ENCODE measurements around the gene UQCRQ. TPM values are rescaled to one million over a fixed set of nuclear protein-coding genes. Genes with fewer than 3 reads are reported as not detected.
A peak's percentile ranks its signal among the peaks of the same experiment; 100 is the strongest.

The UQCRQ gene
- total RNA-seq, 1 donor from 2014 or later = 387 TPM

DNA sequence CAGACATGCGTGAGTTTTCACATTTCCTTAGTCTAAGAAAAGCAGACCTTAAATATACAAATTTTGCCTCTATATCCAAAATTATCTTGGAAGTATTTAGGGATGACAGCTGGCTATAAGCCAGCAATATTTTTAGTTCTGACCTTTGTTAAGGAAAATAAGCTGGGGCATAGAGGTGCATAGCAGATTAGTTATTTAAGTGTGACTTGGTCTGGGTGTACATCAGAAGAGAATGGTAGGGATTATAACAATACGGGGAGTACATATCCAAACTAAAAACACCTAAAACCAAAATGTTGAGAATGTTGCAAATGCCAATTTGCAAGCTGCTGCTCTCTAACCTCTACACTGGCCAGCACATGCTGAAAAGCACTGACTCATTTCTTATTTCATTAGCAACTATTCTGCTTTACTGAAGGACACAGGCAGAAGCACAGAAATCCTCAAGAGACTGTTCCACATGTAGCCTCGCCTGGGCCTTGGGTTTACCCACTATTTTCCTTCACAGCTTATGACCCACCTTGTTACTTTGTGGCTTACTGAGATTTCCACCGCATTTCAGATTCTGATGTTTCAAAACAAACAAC, 29.4 kb downstream of the UQCRQ start:
- Mint-ChIP-seq H3K36me3 (ENCODE audit: unreplicated experiment) (peaks cover 58% of the 10 kb centered on the region), H3K9me3 (ENCODE audit: unreplicated experiment) (no peaks in the 10 kb centered on the region), H3K4me1 (ENCODE audit: unreplicated experiment) (no peaks in the 10 kb centered on the region), H3K4me3 (ENCODE audit: unreplicated experiment) (no peak overlapping the region), H3K27ac (ENCODE audit: unreplicated experiment) (peak overlapping the region; percentile 12), H3K27me3 (ENCODE audit: unreplicated experiment) (no peaks in the 10 kb centered on the region)
- TF ChIP-seq, protein P1, sequence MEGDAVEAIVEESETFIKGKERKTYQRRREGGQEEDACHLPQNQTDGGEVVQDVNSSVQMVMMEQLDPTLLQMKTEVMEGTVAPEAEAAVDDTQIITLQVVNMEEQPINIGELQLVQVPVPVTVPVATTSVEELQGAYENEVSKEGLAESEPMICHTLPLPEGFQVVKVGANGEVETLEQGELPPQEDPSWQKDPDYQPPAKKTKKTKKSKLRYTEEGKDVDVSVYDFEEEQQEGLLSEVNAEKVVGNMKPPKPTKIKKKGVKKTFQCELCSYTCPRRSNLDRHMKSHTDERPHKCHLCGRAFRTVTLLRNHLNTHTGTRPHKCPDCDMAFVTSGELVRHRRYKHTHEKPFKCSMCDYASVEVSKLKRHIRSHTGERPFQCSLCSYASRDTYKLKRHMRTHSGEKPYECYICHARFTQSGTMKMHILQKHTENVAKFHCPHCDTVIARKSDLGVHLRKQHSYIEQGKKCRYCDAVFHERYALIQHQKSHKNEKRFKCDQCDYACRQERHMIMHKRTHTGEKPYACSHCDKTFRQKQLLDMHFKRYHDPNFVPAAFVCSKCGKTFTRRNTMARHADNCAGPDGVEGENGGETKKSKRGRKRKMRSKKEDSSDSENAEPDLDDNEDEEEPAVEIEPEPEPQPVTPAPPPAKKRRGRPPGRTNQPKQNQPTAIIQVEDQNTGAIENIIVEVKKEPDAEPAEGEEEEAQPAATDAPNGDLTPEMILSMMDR (IDR thresholded peaks at IDR 0.05) = no peak
- DNase-seq (ENCODE audit: extremely low spot score, unreplicated experiment) = no peak

DNA sequence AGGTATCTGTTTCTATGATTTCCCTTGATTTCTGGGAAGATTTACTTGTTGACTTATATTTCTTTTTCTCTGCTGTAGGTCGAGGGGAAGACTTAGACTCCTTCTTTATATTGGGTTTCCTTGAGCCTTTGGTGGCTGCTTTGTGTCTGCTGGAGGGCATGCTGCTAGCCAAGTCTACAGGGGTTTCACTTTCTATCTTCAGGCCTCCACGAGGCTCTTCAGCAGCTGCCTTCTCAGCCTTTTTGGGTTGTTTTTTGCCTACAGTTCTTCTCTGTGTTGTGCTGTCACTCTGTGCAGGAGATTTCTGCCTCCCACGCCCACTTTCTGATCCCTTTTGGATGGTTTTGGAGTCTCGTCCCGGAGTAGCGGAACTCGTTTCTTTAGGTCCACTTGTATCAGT, 30.2 kb downstream of the UQCRQ start:
- no peaks in the 10 kb centered on the region for H3K9me3 Mint-ChIP-seq (ENCODE audit: unreplicated experiment)
- H3K27ac Mint-ChIP-seq (ENCODE audit: unreplicated experiment) = no peak overlapping the region
- no peak overlapping the region for H3K4me3 Mint-ChIP-seq (ENCODE audit: unreplicated experiment)
- H3K27me3 Mint-ChIP-seq (ENCODE audit: unreplicated experiment) = no peaks in the 10 kb centered on the region
- TF ChIP-seq, protein P1 (IDR thresholded peaks at IDR 0.05) = no peak
- DNase-seq (ENCODE audit: extremely low spot score, unreplicated experiment) = no peak
- H3K36me3 Mint-ChIP-seq (ENCODE audit: unreplicated experiment) = peaks cover 61% of the 10 kb centered on the region
- no peaks in the 10 kb centered on the region for H3K4me1 Mint-ChIP-seq (ENCODE audit: unreplicated experiment)

DNA sequence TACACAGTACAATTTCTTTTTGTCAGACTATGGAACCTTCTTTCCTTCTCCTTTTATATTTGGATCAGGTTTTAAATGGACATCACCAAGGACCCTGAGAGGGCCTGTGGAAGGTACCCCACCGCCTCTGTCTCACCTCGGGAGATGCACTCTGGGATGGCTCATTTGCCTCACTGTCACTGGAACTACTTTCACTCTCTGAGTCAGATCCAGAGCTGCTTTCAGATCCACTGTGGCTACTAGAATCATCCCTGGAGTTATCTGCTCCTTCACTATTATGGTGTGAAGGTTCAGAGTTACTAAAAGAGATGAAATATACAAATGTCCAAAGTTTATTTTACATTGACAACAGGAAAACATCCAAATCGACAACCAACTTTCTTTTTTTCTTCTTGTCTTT, 31.7 kb downstream of the UQCRQ start:
- Mint-ChIP-seq H3K36me3 (ENCODE audit: unreplicated experiment) (peaks cover 54% of the 10 kb centered on the region), H3K27me3 (ENCODE audit: unreplicated experiment) (no peaks in the 10 kb centered on the region), H3K4me3 (ENCODE audit: unreplicated experiment) (no peak overlapping the region), H3K4me1 (ENCODE audit: unreplicated experiment) (no peaks in the 10 kb centered on the region), H3K9me3 (ENCODE audit: unreplicated experiment) (no peaks in the 10 kb centered on the region), H3K27ac (ENCODE audit: unreplicated experiment) (no peak overlapping the region)
- TF ChIP-seq, protein P1 (IDR thresholded peaks at IDR 0.05) = no peak
- no peak for DNase-seq (ENCODE audit: extremely low spot score, unreplicated experiment)

DNA sequence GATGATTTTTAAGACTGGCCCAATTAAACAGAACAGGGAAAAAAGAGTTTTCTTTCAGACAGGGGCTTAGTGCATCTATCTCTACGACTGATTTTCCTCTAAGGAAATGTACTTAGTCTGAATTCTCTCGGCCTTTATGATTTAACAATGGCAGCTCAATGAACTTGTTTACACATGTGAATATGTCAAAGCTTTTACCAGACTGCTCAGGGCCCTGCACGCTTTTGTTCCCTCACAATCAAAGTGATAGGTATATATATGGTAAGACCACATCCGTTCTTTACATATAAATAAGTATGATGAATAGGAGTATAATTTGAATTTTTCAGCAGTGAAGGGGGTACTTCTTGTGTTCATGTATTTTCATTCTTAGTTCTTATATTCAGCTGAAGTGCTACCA, 34.6 kb downstream of the UQCRQ start:
- Mint-ChIP-seq H3K27me3 (ENCODE audit: unreplicated experiment) (no peaks in the 10 kb centered on the region), H3K36me3 (ENCODE audit: unreplicated experiment) (peaks cover 47% of the 10 kb centered on the region), H3K4me3 (ENCODE audit: unreplicated experiment) (no peak overlapping the region), H3K27ac (ENCODE audit: unreplicated experiment) (no peak overlapping the region), H3K9me3 (ENCODE audit: unreplicated experiment) (no peaks in the 10 kb centered on the region), H3K4me1 (ENCODE audit: unreplicated experiment) (no peaks in the 10 kb centered on the region)
- TF ChIP-seq, protein P1 (IDR thresholded peaks at IDR 0.05) = no peak
- no peak for DNase-seq (ENCODE audit: extremely low spot score, unreplicated experiment)

DNA sequence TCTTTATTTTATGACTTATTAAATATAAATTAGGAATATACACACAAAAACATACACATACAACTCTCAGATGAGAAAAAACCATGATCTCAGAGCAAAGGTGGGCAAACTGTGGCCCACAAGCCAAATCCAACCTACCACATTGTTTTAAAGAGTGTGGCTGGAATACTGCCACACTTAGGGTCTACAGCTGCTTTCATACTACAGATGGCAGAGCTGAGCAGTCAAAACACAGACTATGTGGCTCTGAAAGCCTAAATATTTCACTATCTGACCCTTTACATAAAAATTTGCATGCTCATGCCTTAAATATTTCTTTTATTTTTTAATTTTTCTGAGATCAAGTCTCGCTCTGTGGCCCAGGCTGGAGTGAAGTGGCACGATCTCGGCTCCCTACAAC, 35.3 kb downstream of the UQCRQ start:
- Mint-ChIP-seq H3K4me1 (ENCODE audit: unreplicated experiment) (no peaks in the 10 kb centered on the region), H3K4me3 (ENCODE audit: unreplicated experiment) (no peak overlapping the region), H3K9me3 (ENCODE audit: unreplicated experiment) (no peaks in the 10 kb centered on the region), H3K36me3 (ENCODE audit: unreplicated experiment) (peaks cover 40% of the 10 kb centered on the region), H3K27ac (ENCODE audit: unreplicated experiment) (no peak overlapping the region), H3K27me3 (ENCODE audit: unreplicated experiment) (no peaks in the 10 kb centered on the region)
- TF ChIP-seq, protein P1 (IDR thresholded peaks at IDR 0.05) = no peak
- no peak for DNase-seq (ENCODE audit: extremely low spot score, unreplicated experiment)

Data from osteocyte (in vitro differentiated cells).